ENCODE results near the gene ANKRD10. TPM values are rescaled to one million over a fixed set of nuclear protein-coding genes. Genes with fewer than 3 reads are reported as not detected.

ANKRD10 gene
- total RNA-seq, 1 donor from 2014 or later, result 195 TPM

- DNase-seq, result no peak
Observed at GRCh38 chr13:110944968-110945927, 30.4 kb upstream of the ANKRD10 start.

DNA sequence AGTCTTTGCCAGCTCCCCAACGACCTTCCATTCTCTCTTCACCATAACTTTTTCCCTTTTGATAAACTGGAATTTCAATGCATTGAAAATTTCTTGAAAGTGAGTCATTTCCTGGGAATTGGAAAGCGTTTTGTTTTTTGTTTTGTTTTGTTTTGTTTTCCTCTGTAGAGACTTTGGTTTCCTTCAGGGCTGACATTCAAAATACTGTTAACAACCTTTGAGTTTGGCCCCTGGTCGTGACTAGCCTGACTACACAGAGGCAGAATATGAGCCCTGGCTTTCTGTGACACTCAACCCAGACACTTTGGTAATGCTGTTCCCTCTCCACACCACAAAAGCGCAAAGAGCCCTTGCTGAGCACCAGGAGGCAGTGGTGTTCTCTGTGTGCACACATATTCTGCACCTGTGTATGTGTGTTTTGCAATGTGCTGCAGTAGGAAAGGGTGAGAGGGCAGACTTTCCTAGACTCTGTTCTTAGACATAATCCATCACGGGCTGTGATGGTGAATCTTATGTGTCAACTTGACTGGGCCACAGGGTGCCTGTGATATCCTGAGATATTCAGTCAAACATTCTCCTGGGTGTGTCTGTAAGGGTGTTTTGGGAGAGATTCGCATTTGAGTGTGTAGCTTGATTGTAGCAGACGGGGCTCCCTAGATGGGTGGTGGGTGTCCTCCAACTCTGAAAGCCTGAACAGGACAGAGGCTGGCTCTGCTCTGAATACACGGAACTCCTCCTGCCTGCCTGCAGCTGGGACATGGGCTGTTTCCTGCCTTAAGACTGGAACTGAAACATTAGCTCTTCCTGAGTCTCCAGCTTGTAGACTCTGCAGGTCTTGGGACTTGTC is 29.5 kb upstream of the ANKRD10 start:
- DNase-seq, result no peak

GRCh38 chr13:110942248-110942981 is 27.5 kb upstream of the ANKRD10 start:
- no peak for DNase-seq

- DNase-seq, result no peak
Observed at GRCh38 chr13:110938662-110939421, 24.0 kb upstream of the ANKRD10 start.

GRCh38 chr13:110937511-110938285 is 22.8 kb upstream of the ANKRD10 start:
- no peak for DNase-seq

DNA sequence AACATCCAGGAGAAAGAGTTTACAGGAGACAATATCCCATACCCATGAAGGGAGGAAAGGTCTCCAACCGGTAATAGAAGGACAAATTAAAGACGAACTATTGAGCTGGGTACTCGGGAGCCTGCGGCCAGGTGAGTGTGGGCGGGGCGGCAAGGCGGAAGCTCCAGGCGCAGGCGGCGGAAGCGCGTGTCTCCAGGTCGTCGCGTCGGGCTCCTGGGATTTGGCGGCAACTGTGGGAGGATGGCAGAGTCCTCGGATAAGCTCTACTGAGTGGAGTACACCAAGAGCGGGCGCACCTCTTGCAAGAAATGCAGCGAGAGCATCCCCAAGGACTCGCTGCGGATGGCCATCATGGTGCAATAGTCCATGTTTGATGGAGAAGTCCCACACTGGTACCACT is 21.6 kb upstream of the ANKRD10 start:
- no peak for DNase-seq

GRCh38 chr13:110932588-110932987 is 17.7 kb upstream of the ANKRD10 start:
- DNase-seq, result no peak

DNA sequence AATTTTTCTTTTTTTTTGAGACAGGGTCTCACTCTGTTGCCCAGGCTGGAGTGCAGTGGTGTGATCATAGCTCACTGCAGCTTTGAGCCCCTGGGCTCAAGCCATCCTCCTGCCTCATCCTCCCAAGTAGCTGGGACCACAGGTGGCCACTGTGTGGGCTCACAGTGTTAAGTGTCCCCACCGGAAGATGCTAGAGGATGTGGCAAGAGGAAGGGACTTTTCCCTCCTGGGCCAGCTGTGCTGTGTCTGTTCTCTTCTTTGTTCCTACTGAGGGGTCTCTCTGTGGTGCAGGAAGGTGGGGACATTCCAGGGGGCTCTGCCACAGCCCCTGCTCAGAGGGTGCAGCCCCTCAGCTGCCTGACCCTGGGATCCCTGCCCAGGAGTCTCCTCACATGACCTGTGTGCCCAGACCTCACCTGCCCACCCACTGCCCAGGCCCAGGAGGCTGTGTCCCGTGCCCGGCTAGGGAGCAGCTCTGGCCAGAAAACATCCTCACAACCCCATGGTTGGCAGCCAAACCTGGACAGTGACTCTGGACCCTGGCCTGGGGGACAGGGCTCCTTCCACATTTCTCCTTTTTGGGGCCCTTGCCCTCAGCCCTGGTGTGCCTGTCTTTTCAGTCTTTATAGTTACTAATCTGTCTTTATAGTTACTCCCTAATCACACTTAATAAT is 14.4 kb upstream of the ANKRD10 start:
- DNase-seq, result no peak

DNA sequence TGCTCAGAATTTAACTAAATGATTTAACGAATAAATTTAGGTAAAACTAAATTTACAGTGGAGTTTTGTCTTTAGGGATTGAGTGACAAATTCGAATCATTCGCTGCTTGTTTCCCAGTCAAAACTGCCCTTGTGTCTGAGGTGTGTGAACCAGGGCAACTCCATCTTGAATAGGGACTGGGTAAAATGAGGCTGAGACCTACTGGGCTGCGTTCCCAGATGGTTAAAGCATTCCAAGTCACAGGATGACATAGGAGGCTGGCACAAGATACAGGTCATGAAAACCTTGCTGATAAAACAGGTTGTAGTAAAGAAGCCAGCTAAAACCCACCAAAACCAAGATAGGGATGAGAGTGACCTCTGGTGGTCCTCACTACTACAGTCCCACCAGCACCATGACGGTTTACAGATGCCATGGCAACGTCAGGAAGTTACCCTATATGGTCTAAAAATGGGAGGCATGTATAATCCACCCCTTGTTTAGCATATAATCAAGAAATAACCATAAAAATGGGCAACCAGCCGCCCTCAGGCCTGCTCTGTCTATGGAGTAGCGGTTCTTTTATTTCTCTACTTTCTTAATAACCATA is 10.2 kb upstream of the ANKRD10 start:
- DNase-seq, result no peak

- no peak for DNase-seq
Observed at GRCh38 chr13:110924639-110924934, 9.7 kb upstream of the ANKRD10 start.

DNA sequence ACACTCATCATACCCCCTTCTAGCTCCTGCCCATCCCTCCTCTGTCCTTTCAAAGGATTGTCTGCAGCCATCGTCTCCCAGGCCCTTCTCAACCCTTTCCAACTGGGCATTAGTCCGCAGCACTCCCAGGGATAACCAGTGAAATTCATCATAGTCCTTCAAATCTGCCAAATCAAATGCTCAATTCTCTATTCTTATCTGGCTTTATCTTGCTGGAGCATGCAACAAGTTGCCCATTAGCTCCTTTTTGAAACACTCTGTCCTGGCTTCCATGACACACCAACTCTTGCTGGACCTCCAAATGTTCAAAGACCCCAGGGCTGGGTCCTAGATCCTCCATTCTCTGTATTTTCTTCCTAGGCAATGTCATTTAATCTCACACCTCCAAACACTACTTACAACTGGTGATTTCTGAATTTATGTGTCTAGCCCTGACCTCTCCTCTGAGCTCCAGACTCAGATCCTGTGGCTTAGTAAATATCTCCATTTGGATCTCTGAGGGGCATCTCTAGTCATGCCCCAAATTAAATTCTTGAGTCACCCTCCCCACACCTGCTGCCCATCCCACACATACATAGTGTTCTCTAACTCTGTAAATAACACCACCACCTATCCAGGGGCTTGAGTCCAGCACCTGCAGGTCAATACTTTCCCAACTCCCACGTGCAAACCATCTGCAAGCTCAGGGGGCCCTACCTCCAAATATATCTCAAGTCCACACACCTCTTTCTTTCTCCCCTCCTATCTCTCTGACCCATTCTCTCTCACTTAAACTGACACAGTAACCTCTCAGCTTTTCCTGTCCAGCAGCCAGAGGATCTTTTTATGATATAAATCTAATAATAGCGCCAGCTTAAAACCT is 9.1 kb upstream of the ANKRD10 start:
- no peak for DNase-seq

DNA sequence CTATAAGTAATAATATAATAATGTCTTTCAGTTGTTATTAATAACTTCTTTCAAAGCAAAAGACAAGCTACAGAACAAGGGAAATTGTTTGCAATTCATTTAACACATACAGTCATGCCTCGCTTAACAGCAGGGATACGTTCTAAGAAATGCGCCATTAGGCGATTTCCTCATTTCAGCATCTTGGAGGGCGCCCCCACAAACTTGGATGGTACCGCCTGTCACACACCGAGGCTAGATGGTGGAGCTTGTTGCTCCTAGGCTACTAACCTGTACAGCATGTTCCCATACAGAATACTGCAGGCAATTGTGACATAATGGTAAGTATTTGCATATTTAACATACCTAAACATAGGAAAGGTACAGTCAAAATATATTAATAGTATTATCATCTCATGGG is 8.2 kb upstream of the ANKRD10 start:
- DNase-seq, result no peak

DNA sequence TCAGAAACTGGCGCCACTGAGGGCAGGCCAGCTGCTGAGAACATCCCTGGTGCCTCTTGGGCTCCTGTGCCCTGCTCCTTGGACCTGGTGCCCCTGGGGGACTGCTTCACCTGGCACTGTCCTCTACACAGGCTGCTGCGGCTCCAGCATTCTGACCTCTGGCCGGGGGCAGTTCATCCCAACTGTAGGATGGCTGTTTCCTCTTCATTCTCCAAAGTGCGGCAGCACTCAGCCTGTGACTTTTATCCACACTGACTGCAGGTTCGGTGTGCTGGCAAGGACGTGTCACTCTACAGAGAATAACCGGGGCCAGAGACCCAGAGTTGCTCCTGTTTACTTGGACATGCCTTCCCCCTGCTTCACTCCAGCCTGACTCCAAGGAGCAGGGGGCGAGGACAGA is 7.6 kb upstream of the ANKRD10 start:
- DNase-seq, result no peak

GRCh38 chr13:110921695-110922094 is 6.8 kb upstream of the ANKRD10 start:
- no peak for DNase-seq

GRCh38 chr13:110921209-110921608 is 6.3 kb upstream of the ANKRD10 start:
- DNase-seq, result no peak

DNA sequence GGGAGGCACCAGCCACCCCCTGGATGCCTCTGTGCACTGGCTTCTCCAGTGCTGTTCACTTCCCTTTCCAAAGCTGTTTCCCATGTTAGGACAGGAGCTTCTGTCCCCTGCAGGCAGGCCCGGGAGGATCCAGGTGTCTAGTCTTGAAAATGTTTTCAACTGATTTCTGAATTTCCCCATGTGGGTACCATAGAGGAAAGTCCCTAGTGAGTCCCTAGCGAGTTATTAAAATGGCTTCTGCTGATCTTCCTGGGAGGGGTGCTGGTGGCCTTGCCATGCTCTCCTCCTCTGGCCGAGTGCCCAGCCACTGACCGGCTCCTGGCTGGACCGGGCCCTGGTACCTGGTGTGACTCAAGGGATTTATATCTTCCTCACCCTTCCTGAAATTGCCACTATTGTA is 5.2 kb upstream of the ANKRD10 start:
- no peak for DNase-seq

DNA sequence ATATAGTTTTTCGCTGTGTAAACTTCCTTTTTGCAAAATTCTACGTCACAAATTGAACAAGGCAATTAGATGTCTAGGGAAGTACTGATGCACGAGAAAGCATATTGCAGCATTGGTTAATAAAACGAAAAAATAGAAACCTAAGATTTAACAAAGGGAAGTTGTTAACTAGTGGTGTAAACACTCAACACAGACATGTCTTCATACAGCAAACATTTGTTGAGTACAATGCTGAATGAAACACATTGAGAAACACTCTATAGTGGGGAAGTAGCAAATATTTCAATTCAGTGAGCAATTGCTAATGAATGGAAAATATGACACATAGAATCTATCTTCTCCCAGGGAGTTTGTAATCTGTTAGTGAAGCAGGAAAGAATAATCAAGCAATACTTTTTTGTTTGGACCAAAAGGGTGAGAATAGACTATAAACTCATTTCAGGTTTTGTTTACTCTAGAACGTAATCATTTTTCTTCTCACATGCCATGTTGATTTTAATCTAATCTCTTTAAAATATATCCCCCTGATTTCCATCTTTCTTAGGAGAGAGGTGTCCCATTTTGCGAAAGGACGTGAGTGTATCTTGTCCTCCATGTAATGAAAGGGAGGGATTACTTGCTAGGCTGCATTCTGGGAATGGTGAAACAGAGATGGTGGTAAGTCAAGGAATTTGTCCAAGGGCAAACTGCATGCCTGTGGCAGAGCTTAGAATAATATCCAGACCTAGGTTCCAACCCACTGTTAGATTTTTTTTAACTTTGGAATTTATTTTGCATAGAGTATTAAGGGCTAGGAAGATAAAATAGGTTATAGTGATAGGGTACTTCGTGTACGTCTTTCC is 1.7 kb upstream of the ANKRD10 start:
- DNase-seq, result no peak

- DNase-seq, result no peak
Observed at GRCh38 chr13:110915874-110916206, 971 bp upstream of the ANKRD10 start.

All from occipital lobe (tissue), 2 donors.